Ishikawa (cell line): Measurements from ENCODE around the gene CMAS.

ENCODE experiments used
- CREB1 ChIP-seq: IDR thresholded peaks from 2 replicates; pipeline ENCODE4 v1.6.1; 2012; ENCODE audit warnings: low read depth
- EGR1 ChIP-seq: IDR thresholded peaks from 2 replicates; pipeline ENCODE4 v1.6.1; 2012
- EP300 ChIP-seq: IDR thresholded peaks from 2 replicates; pipeline ENCODE4 v1.6.1; 2012; ENCODE audit warnings: borderline replicate concordance
- FOXM1 ChIP-seq: IDR thresholded peaks from 2 replicates; pipeline ENCODE4 v1.6.1; 2012; ENCODE audit warnings: low read depth, borderline replicate concordance
- RAD21 ChIP-seq: IDR thresholded peaks from 2 replicates; pipeline ENCODE4 v1.6.1; 2012; ENCODE audit warnings: low read depth
- TAF1 ChIP-seq: IDR thresholded peaks from 2 replicates; pipeline ENCODE4 v1.6.1; 2012; ENCODE audit warnings: low read depth, mild to moderate bottlenecking
- YY1 ChIP-seq: IDR thresholded peaks from 2 replicates; pipeline ENCODE4 v1.6.1; 2012; ENCODE audit warnings: low read depth
- TF ChIP-seq, protein P1 (sequence below): IDR thresholded peaks from 2 replicates; pipeline ENCODE4 v1.6.1; 2012; ENCODE audit warnings: low read depth, mild to moderate bottlenecking
- TF ChIP-seq, protein P2 (sequence below): IDR thresholded peaks from 2 replicates; pipeline ENCODE4 v1.6.1; 2012

DNA sequence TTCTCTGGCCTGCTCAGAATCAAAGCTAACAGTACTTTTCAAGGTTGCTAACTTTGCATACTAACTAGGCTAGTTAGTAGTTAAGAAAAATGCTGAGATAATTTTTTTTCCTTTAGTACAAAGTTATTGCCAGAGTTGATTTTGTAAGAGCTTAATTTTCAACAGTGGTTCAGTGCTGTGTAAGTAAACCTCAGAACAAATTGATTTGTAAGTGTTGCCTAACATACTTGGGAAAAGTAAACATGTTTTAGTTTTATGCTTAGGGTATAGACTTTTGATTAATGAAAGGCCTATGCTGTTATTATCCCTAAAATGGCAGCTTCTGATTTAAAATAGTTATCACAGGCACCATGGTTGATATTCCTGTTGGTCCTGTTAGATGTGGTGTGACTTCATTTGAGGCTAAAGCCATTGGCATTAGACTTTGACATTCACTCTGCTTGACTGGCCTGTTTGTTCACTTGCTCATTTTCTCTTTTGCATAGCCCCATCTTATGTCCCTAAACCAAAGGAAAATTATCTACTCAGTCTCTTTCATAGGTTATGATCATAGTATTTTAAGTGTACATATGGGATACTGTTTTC lies 5.2 kb downstream of the CMAS start:
- TF ChIP-seq, protein P1, sequence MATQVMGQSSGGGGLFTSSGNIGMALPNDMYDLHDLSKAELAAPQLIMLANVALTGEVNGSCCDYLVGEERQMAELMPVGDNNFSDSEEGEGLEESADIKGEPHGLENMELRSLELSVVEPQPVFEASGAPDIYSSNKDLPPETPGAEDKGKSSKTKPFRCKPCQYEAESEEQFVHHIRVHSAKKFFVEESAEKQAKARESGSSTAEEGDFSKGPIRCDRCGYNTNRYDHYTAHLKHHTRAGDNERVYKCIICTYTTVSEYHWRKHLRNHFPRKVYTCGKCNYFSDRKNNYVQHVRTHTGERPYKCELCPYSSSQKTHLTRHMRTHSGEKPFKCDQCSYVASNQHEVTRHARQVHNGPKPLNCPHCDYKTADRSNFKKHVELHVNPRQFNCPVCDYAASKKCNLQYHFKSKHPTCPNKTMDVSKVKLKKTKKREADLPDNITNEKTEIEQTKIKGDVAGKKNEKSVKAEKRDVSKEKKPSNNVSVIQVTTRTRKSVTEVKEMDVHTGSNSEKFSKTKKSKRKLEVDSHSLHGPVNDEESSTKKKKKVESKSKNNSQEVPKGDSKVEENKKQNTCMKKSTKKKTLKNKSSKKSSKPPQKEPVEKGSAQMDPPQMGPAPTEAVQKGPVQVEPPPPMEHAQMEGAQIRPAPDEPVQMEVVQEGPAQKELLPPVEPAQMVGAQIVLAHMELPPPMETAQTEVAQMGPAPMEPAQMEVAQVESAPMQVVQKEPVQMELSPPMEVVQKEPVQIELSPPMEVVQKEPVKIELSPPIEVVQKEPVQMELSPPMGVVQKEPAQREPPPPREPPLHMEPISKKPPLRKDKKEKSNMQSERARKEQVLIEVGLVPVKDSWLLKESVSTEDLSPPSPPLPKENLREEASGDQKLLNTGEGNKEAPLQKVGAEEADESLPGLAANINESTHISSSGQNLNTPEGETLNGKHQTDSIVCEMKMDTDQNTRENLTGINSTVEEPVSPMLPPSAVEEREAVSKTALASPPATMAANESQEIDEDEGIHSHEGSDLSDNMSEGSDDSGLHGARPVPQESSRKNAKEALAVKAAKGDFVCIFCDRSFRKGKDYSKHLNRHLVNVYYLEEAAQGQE = no peak
- no peak for TF ChIP-seq FOXM1
- TF ChIP-seq EP300 = no peak
- no peak for TF ChIP-seq TAF1
- TF ChIP-seq RAD21 = no peak
- TF ChIP-seq CREB1 = no peak
- TF ChIP-seq YY1 = no peak
- TF ChIP-seq, protein P2, sequence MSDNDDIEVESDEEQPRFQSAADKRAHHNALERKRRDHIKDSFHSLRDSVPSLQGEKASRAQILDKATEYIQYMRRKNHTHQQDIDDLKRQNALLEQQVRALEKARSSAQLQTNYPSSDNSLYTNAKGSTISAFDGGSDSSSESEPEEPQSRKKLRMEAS = no peak
- TF ChIP-seq EGR1 = no peak
